Transverse colon (tissue), 4 donors: ENCODE measurements around the gene MATR3. TPM values are rescaled to one million over a fixed set of nuclear protein-coding genes. Genes with fewer than 3 reads are reported as not detected.

Source experiments
- DNase-seq: peaks from one replicate; pipeline ENCODE4 v3.0.0-alpha.2; 2019
- H3K27ac ChIP-seq, 4 donors: fragments of 200-600 bp; sonication (generic); 2 replicates each; pipeline ENCODE4 v1.5.1; 2016 to 2018; ENCODE audit warnings: inconsistent platforms in 4 of 4
- H3K27me3 ChIP-seq: fragments of 200-600 bp; sonication (generic); 2 replicates; pipeline ENCODE4 v1.5.1; 2017; ENCODE audit warnings: inconsistent platforms
- H3K36me3 ChIP-seq, 4 donors: fragments of 200-600 bp; sonication (generic); 2 replicates each; pipeline ENCODE4 v1.5.1; 2017 to 2019; ENCODE audit warnings: inconsistent platforms in 4 of 4
- H3K4me1 ChIP-seq, 4 donors: fragments of 200-600 bp; sonication (generic); 2 replicates each; pipeline ENCODE4 v1.5.1; 2017 to 2020; ENCODE audit warnings: inconsistent platforms in 4 of 4
- H3K4me3 ChIP-seq, 4 donors: fragments of 200-600 bp; sonication (generic); 1 replicate in 1 of 4; 2 replicates in 3 of 4; pipeline versions ENCODE4 v1.5.1 to v1.6.1; 2017 to 2019; ENCODE audit warnings: inconsistent platforms in 4 of 4
- H3K9me3 ChIP-seq, 2 donors: fragments of 200-600 bp; sonication (generic); 2 replicates each; pipeline ENCODE4 v1.5.1; 2017 to 2019; ENCODE audit warnings: inconsistent platforms in 2 of 2
- EP300 ChIP-seq: sonication (generic); formaldehyde crosslinking; IDR thresholded peaks from one replicate; pipeline ENCODE4 v1.6.1; 2017; ENCODE audit warnings: antibody characterized with exemption, low read depth
- POLR2A ChIP-seq: fragments of 450-650 bp; IDR thresholded peaks from one replicate; pipeline ENCODE4 v1.6.1; 2016; ENCODE audit warnings: antibody characterized with exemption, mild to moderate bottlenecking, moderate library complexity
- POLR2AphosphoS5 ChIP-seq, 3 donors: sonication (generic); formaldehyde crosslinking; IDR thresholded peaks; one replicate each; pipeline ENCODE4 v1.6.1; 2016; ENCODE audit warnings: antibody characterized with exemption in 3 of 3
- WGBS, 2 donors: methylation state at CpG; one replicate each; pipeline ENCODE4 v1.1.5; 2018; ENCODE audit warnings: low coverage in 1 of 2; 5-methylcytosine and 5-hydroxymethylcytosine counted together
- in situ Hi-C, 4 donors: fragments of 200-750 bp; cut with MboI; loops; one replicate each; pipeline versions ENCODE4 v1.15.0 to v1.15.1; 2017; ENCODE audit warnings: low sequenced_read_pairs in 3 of 4, low pct_ligation_motif_present in 1 of 4, low pct_unique_long_range_greater_than_20kb in 1 of 4
- intact Hi-C: fragments of 100-400 bp; cut with DNase I; formaldehyde crosslinking; loops from one replicate; pipeline ENCODE4 v1.15.1; 2023; ENCODE audit warnings: low total_unique reads
- total RNA-seq, 4 donors: library from RNA; depleted of rRNA; stranded (reverse); fragments of >200 nt; gene quantifications; one replicate each; pipeline ENCODE4 v1.1.0, GENCODE V29; 2016
- TF ChIP-seq, protein P1 (sequence below), 5 experiments: fragments of 200-600 bp in 3 of 5; fragments of 450-650 bp in 2 of 5; sonication (generic) in 3 of 5; IDR thresholded peaks; 1 replicate in 2 of 5; 2 replicates in 3 of 5; pipeline ENCODE4 v1.5.1; 2016 to 2017; ENCODE audit warnings: antibody characterized with exemption in 5 of 5, inconsistent platforms in 3 of 5, mild to moderate bottlenecking in 2 of 5, moderate library complexity in 1 of 5

MATR3 gene
- total RNA-seq, 4 donors from 2014 or later: 97.3 to 190 (median 134) TPM

DNA sequence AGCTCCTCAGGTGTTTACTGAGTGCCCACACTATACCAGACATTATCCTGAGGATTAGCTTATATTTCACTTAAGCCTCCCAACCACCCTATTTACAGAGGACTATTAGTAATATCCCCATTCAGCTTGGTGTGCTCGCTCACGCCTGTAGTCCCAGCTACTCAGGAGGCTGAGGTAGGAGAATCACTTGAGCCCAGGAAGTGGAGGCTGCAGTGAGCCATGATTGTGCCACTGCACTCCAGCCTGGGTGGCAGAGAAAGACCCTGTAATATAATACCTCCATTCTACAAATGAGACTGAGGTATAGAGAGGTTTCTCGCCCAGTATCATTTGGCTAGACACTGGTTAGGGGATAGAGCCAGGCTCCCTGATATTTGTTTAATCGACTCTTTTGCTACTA, 18.0 kb upstream of the MATR3 start:
- H3K9me3 ChIP-seq: no peaks in the 10 kb centered on the region
- H3K4me1 ChIP-seq: peaks cover 13 to 68% (median 51%) of the 10 kb centered on the region in 4 donors
- no peak for DNase-seq
- intact Hi-C loops: no loop called here
- no peaks in the 10 kb centered on the region for H3K36me3 ChIP-seq
- peak overlapping the region; percentile 27 to 92 (median 85) for H3K27ac ChIP-seq
- H3K4me3 ChIP-seq: no peak overlapping the region
- in situ Hi-C loops: no loop called here
- 14 to 67% methylated on average over 1 to 4 of the region's 4 CpGs for WGBS, 2 donors
- no peaks in the 10 kb centered on the region for H3K27me3 ChIP-seq
- no peak for TF ChIP-seq EP300
- TF ChIP-seq POLR2A: no peak
- TF ChIP-seq POLR2AphosphoS5 (IDR thresholded peaks at IDR 0.05): no peak
- TF ChIP-seq, protein P1, sequence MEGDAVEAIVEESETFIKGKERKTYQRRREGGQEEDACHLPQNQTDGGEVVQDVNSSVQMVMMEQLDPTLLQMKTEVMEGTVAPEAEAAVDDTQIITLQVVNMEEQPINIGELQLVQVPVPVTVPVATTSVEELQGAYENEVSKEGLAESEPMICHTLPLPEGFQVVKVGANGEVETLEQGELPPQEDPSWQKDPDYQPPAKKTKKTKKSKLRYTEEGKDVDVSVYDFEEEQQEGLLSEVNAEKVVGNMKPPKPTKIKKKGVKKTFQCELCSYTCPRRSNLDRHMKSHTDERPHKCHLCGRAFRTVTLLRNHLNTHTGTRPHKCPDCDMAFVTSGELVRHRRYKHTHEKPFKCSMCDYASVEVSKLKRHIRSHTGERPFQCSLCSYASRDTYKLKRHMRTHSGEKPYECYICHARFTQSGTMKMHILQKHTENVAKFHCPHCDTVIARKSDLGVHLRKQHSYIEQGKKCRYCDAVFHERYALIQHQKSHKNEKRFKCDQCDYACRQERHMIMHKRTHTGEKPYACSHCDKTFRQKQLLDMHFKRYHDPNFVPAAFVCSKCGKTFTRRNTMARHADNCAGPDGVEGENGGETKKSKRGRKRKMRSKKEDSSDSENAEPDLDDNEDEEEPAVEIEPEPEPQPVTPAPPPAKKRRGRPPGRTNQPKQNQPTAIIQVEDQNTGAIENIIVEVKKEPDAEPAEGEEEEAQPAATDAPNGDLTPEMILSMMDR (IDR thresholded peaks at IDR 0.05): no peak

DNA sequence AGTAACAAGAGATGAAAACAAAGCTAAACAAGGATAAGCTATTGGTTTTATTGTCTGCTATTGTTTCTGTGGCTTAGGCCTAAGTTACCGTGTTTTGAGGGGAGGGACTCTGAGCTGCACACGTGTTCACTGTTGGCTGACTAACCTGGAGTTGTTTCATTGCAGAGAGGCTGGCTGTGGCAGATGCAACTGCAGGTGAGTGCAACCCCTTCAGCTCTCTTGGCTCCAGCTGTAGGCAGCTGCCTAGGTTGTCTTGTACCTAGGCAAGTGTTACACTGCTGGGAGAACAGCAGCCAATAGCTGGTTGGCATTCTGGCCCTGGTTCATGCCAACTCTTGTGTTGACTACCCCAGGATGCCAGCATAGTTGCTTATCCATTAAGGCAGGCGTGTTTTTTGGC, 17.6 kb upstream of the MATR3 start:
- 37 to 56% methylated on average over 1 to 3 of the region's 3 CpGs for WGBS, 2 donors
- TF ChIP-seq EP300: no peak
- no peak for TF ChIP-seq POLR2A
- TF ChIP-seq POLR2AphosphoS5 (IDR thresholded peaks at IDR 0.05): no peak
- TF ChIP-seq, protein P1 (IDR thresholded peaks at IDR 0.05): no peak
- H3K9me3 ChIP-seq: no peaks in the 10 kb centered on the region
- intact Hi-C loops (no loop called here), in situ Hi-C loops (no loop called here)
- H3K4me3 ChIP-seq: no peak overlapping the region
- peaks cover 13 to 68% (median 52%) of the 10 kb centered on the region in 4 donors for H3K4me1 ChIP-seq
- peak overlapping the region; percentile 27 to 92 (median 85) for H3K27ac ChIP-seq
- DNase-seq: peak; percentile 34
- H3K36me3 ChIP-seq: no peaks in the 10 kb centered on the region
- H3K27me3 ChIP-seq: no peaks in the 10 kb centered on the region

DNA sequence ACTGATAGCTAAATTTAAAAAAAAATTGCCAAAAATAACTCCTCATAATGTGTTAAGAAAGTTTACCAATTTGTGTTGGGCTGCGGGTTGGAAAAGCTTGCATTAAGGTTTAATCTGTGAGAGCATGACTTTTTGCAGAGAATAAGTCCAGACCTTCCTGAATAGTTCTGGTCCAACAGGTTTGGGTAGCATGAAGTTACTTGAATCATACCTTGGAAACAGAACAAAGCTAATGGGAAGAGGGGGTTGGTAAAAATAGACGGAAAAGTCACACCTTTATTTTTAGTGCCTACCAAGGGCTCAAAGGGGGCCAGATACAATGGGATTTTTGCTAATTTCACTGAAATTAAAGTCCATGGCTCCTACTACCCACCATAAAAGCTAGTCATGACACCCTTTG, 17.1 kb upstream of the MATR3 start:
- intact Hi-C loops (no loop called here), in situ Hi-C loops (no loop called here)
- H3K27me3 ChIP-seq: no peaks in the 10 kb centered on the region
- peaks cover 13 to 68% (median 52%) of the 10 kb centered on the region in 4 donors for H3K4me1 ChIP-seq
- H3K9me3 ChIP-seq: no peaks in the 10 kb centered on the region
- H3K27ac ChIP-seq: peak overlapping the region in 3 of 4 donors; percentile 6 to 92 (median 87)
- 33 to 46% methylated on average over 1 to 2 of the region's 2 CpGs for WGBS, 2 donors
- no peak overlapping the region for H3K4me3 ChIP-seq
- no peak for DNase-seq
- no peaks in the 10 kb centered on the region for H3K36me3 ChIP-seq
- TF ChIP-seq POLR2AphosphoS5 (IDR thresholded peaks at IDR 0.05) (no peak), EP300 (no peak), POLR2A (no peak)
- TF ChIP-seq, protein P1 (IDR thresholded peaks at IDR 0.05): no peak

DNA sequence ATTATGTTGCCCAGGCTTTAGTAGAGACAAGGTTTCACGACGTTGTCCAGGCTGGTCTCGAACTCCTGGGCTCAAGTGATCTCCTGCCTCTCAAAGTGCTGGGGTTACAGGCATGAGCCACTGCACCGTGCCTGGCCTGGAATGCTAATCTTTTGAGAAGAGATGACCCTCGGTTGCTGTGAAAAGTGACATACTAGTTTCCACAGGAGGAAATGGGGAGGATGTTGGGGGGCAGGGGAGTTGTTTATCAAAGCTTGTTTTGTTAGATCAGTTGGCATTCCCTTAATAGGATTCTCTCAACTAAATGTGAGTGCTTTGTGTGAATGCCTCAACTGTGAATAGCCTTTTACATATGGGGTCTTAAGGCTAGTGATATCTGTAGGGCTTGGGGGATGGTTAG, 16.4 kb upstream of the MATR3 start:
- H3K36me3 ChIP-seq: no peaks in the 10 kb centered on the region
- H3K4me1 ChIP-seq: peaks cover 13 to 68% (median 52%) of the 10 kb centered on the region in 4 donors
- no peaks in the 10 kb centered on the region for H3K27me3 ChIP-seq
- intact Hi-C loops (no loop called here), in situ Hi-C loops (no loop called here)
- H3K9me3 ChIP-seq: no peaks in the 10 kb centered on the region
- H3K27ac ChIP-seq: peak overlapping the region in 2 of 4 donors; percentile 5 to 87
- TF ChIP-seq, protein P1 (IDR thresholded peaks at IDR 0.05): no peak
- TF ChIP-seq EP300: no peak
- TF ChIP-seq POLR2AphosphoS5 (IDR thresholded peaks at IDR 0.05): no peak
- no peak for TF ChIP-seq POLR2A
- no peak for DNase-seq
- 53% methylated on average over 5 of the region's 5 CpGs; no CpG with 5 or more reads in 1 of the 2 donors for WGBS, 2 donors
- H3K4me3 ChIP-seq: no peak overlapping the region
